ENCODE measurements around the gene NACC2. TPM values are rescaled to one million over a fixed set of nuclear protein-coding genes. Genes with fewer than 3 reads are reported as not detected.

NACC2 gene
- total and polyA plus RNA-seq, 2 donors (not counting 3 experiments of a cell fraction or from before 2014, with no cell fraction given) = 15.8 to 27.1 TPM

GRCh38 chr9:136084063-136084944 is 10.8 kb downstream of the NACC2 start:
- Histone ChIP-seq H3K9me3 (replicated peaks; ENCODE audit: control insufficient read depth, insufficient read depth, low read length) (no peaks in the 10 kb centered on the region), H3K9ac (replicated peaks; ENCODE audit: extremely low read depth, insufficient read depth, low read length) (no peak overlapping the region), H3K79me2 (ENCODE audit: control insufficient read depth, insufficient read depth, low read length) (peaks cover 93% of the 10 kb centered on the region), H3K27me3 (ENCODE audit: control insufficient read depth in 2 of 2, insufficient read depth in 2 of 2, low read length in 2 of 2) (no peaks in the 10 kb centered on the region), H3K36me3 (ENCODE audit: control insufficient read depth in 2 of 2, extremely low read depth in 1 of 2, insufficient read depth in 2 of 2, low read length in 2 of 2) (peaks cover 0 to 4% of the 10 kb centered on the region in 2 experiments), H2AFZ (ENCODE audit: low read depth, low read length) (no peak overlapping the region), H3K4me3 (replicated peaks in 1 of 3; ENCODE audit: insufficient read depth in 1 of 3, low read depth in 1 of 3, low read length in 3 of 3) (no peak overlapping the region), H3K9me1 (replicated peaks; ENCODE audit: control insufficient read depth, extremely low read depth, insufficient read depth, low read length) (no peaks in the 10 kb centered on the region), H3K4me2 (ENCODE audit: insufficient read depth, low read length) (no peak overlapping the region), H3K4me1 (ENCODE audit: control insufficient read depth, extremely low read depth, insufficient read depth, low read length) (peaks cover 5% of the 10 kb centered on the region), H4K20me1 (replicated peaks; ENCODE audit: control insufficient read depth, extremely low read depth, insufficient read depth, low read length) (no peaks in the 10 kb centered on the region), H3K27ac (ENCODE audit: insufficient read depth, low read depth, low read length) (no peak overlapping the region)
- dilution Hi-C loops (cut with MboI; ENCODE audit: extremely low pct_ligation_motif_present, low sequenced_read_pairs) = no loop called here
- no peak for TF ChIP-seq POLR2AphosphoS5 (IDR thresholded peaks at IDR 0.05; ENCODE audit: insufficient read depth, low read depth, low read length)
- TF ChIP-seq EZH2 (IDR thresholded peaks at IDR 0.05; ENCODE audit: borderline replicate concordance, low read depth, low read length, severe bottlenecking) = no peak
- no peak for TF ChIP-seq FOS (IDR thresholded peaks at IDR 0.05; ENCODE audit: borderline replicate concordance, insufficient read depth, low read length)
- no peak for TF ChIP-seq GATA2 (IDR thresholded peaks at IDR 0.05; ENCODE audit: insufficient read depth, insufficient read length, low read depth, low read length)
- no peak for TF ChIP-seq MYC (IDR thresholded peaks at IDR 0.05; ENCODE audit: low read depth, low read length)
- no peak for TF ChIP-seq POLR2A (IDR thresholded peaks at IDR 0.05; ENCODE audit: low read depth, low read length)
- no peak for TF ChIP-seq MAX (IDR thresholded peaks at IDR 0.05; ENCODE audit: insufficient read depth, insufficient read length)
- no peak for TF ChIP-seq JUN (IDR thresholded peaks at IDR 0.05; ENCODE audit: borderline replicate concordance, insufficient read depth, insufficient read length, low read depth)
- TF ChIP-seq CTCF (IDR thresholded peaks at IDR 0.05; ENCODE audit: extremely low read depth in 1 of 2, insufficient read depth in 1 of 2, low read depth in 1 of 2, low read length in 2 of 2) = no peak
- ChIA-PET CTCF (no interaction called here), POLR2A (no interaction called here)
- BruUV-seq (replicated peaks) = no TSS peak
- no peak for FAIRE-seq
- intact Hi-C loops (cut with micrococcal nuclease) = no loop called here
- DNase-seq (ENCODE audit: low read depth, low spot score) = no peak
